ENCODE results near the gene HBZ. TPM values are rescaled to one million over a fixed set of nuclear protein-coding genes. Genes with fewer than 3 reads are reported as not detected.

HBZ gene
- total and polyA plus RNA-seq, 2 of the 13 experiments (the other 11 are each of a cell fraction or from before 2014, with no cell fraction given), result 0.21 TPM; not detected in 1

DNA sequence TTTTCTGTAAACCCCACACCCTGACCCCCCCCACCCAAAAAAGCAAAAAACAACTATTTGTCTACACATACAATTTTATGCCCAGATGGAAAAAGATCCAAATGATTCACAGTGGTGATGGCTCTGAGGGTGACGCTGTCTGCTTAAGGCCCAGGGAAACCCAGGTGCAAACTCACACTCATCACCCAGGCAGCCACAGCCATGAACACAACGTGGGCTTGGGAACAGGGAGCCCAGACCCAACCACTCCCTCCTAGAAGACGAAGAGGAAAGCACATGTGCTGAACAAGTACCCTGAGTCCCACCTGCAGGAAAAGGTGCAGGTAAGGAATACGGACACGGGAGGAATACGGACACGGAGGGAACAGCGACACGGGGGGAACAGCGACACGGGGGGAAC, 33.2 kb downstream of the HBZ start:
- no peaks in the 10 kb centered on the region for H3K79me2 ChIP-seq (ENCODE audit: insufficient read depth, low read length)
- H3K4me3 ChIP-seq (replicated peaks in 1 of 3; ENCODE audit: insufficient read depth in 1 of 3, low read depth in 2 of 3, low read length in 3 of 3), result no peak overlapping the region
- POLR2A ChIA-PET, result no interaction called here
- no TSS peak for BruUV-seq (replicated peaks)
- CTCF ChIA-PET (ENCODE audit: low intra/inter-chr PET ratio, low total read pairs), result no interaction called here
- no peak overlapping the region for H3K9ac ChIP-seq (ENCODE audit: insufficient read depth, low read depth, low read length)
- no peak for DNase-seq (ENCODE audit: low spot score)
- peaks cover 11% of the 10 kb centered on the region; the same call in 1 of the 2 replicates for H3K4me1 ChIP-seq (ENCODE audit: insufficient read depth, low read length)
- H3K27me3 ChIP-seq (ENCODE audit: control insufficient read depth in 1 of 2, insufficient read depth in 2 of 2, low read length in 2 of 2), result no peaks in the 10 kb centered on the region
- 0 out of 2 replicates have a peak, but pooled peaks cover 4% of the 10 kb centered on the region for H4K20me1 ChIP-seq (ENCODE audit: insufficient read depth, low read length)
- in situ Hi-C loops (cut with HindIII; ENCODE audit: extremely low pct_ligation_motif_present, low pct_unique_long_range_greater_than_20kb), result no loop called here
- no peak for FAIRE-seq
- no peaks in the 10 kb centered on the region for H3K9me3 ChIP-seq (ENCODE audit: low read length)
- H2AFZ ChIP-seq (ENCODE audit: low read length), result no peak overlapping the region
- H3K27ac ChIP-seq (ENCODE audit: extremely low read length, insufficient read depth, low read length), result no peak overlapping the region
- intact Hi-C loops (cut with micrococcal nuclease; ENCODE audit: unreplicated experiment), result no loop called here
- no peak for ATAC-seq
- peaks cover 15 to 27% of the 10 kb centered on the region in 2 experiments for H3K36me3 ChIP-seq (replicated peaks in 1 of 2; ENCODE audit: control insufficient read depth in 1 of 2, insufficient read depth in 2 of 2, low read length in 2 of 2)
- 94% methylated on average over 11 of the region's 11 CpGs for WGBS (ENCODE audit: low lambda C conversion rate)
- no peak overlapping the region for H3K4me2 ChIP-seq (ENCODE audit: low read depth, low read length)
- TF ChIP-seq, protein P1, sequence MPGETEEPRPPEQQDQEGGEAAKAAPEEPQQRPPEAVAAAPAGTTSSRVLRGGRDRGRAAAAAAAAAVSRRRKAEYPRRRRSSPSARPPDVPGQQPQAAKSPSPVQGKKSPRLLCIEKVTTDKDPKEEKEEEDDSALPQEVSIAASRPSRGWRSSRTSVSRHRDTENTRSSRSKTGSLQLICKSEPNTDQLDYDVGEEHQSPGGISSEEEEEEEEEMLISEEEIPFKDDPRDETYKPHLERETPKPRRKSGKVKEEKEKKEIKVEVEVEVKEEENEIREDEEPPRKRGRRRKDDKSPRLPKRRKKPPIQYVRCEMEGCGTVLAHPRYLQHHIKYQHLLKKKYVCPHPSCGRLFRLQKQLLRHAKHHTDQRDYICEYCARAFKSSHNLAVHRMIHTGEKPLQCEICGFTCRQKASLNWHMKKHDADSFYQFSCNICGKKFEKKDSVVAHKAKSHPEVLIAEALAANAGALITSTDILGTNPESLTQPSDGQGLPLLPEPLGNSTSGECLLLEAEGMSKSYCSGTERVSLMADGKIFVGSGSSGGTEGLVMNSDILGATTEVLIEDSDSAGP (CRISPR knock-in tag; IDR thresholded peaks at IDR 0.05; ENCODE audit: borderline replicate concordance), result no peak
- TF ChIP-seq, protein P2, sequence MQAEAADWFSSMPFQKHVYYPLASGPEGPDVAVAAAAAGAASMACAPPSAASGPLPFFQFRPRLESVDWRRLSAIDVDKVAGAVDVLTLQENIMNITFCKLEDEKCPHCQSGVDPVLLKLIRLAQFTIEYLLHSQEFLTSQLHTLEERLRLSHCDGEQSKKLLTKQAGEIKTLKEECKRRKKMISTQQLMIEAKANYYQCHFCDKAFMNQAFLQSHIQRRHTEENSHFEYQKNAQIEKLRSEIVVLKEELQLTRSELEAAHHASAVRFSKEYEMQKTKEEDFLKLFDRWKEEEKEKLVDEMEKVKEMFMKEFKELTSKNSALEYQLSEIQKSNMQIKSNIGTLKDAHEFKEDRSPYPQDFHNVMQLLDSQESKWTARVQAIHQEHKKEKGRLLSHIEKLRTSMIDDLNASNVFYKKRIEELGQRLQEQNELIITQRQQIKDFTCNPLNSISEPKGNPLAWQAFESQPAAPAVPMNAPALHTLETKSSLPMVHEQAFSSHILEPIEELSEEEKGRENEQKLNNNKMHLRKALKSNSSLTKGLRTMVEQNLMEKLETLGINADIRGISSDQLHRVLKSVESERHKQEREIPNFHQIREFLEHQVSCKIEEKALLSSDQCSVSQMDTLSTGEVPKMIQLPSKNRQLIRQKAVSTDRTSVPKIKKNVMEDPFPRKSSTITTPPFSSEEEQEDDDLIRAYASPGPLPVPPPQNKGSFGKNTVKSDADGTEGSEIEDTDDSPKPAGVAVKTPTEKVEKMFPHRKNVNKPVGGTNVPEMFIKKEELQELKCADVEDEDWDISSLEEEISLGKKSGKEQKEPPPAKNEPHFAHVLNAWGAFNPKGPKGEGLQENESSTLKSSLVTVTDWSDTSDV (CRISPR knock-in tag; IDR thresholded peaks at IDR 0.05), result no peak
- TF ChIP-seq ZNF614 (CRISPR knock-in tag; IDR thresholded peaks at IDR 0.05; ENCODE audit: borderline replicate concordance), result no peak
- TF ChIP-seq, protein P3, sequence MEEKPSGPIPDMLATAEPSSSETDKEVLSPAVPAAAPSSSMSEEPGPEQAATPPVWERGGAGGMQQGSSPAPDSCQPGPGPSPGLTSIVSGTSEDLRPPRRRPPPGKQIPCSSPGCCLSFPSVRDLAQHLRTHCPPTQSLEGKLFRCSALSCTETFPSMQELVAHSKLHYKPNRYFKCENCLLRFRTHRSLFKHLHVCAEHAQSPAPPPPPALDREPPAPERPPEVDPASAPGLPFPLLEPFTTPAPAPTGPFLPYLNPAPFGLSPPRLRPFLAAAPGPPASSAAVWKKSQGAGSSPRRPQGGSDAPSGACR (CRISPR knock-in tag; IDR thresholded peaks at IDR 0.05), result no peak
- TF ChIP-seq ZNF709 (CRISPR knock-in tag; IDR thresholded peaks at IDR 0.05), result no peak
- no peak for TF ChIP-seq THYN1 (CRISPR knock-in tag; IDR thresholded peaks at IDR 0.05; ENCODE audit: borderline replicate concordance, low read depth)
- no peak for TF ChIP-seq HDAC1 (CRISPR knock-in tag; IDR thresholded peaks at IDR 0.05)
- no peak for TF ChIP-seq ZNF720 (CRISPR knock-in tag; IDR thresholded peaks at IDR 0.05)
- TF ChIP-seq SNRNP70 (IDR thresholded peaks at IDR 0.05; ENCODE audit: low read depth, low read length), result no peak
- no peak for TF ChIP-seq ZNF550 (CRISPR knock-in tag; IDR thresholded peaks at IDR 0.05; ENCODE audit: borderline replicate concordance)
- TF ChIP-seq ZNF138 (CRISPR knock-in tag; IDR thresholded peaks at IDR 0.05; ENCODE audit: low read depth), result no peak
- TF ChIP-seq TOE1 (CRISPR knock-in tag; IDR thresholded peaks at IDR 0.05), result no peak
- TF ChIP-seq, protein P4, sequence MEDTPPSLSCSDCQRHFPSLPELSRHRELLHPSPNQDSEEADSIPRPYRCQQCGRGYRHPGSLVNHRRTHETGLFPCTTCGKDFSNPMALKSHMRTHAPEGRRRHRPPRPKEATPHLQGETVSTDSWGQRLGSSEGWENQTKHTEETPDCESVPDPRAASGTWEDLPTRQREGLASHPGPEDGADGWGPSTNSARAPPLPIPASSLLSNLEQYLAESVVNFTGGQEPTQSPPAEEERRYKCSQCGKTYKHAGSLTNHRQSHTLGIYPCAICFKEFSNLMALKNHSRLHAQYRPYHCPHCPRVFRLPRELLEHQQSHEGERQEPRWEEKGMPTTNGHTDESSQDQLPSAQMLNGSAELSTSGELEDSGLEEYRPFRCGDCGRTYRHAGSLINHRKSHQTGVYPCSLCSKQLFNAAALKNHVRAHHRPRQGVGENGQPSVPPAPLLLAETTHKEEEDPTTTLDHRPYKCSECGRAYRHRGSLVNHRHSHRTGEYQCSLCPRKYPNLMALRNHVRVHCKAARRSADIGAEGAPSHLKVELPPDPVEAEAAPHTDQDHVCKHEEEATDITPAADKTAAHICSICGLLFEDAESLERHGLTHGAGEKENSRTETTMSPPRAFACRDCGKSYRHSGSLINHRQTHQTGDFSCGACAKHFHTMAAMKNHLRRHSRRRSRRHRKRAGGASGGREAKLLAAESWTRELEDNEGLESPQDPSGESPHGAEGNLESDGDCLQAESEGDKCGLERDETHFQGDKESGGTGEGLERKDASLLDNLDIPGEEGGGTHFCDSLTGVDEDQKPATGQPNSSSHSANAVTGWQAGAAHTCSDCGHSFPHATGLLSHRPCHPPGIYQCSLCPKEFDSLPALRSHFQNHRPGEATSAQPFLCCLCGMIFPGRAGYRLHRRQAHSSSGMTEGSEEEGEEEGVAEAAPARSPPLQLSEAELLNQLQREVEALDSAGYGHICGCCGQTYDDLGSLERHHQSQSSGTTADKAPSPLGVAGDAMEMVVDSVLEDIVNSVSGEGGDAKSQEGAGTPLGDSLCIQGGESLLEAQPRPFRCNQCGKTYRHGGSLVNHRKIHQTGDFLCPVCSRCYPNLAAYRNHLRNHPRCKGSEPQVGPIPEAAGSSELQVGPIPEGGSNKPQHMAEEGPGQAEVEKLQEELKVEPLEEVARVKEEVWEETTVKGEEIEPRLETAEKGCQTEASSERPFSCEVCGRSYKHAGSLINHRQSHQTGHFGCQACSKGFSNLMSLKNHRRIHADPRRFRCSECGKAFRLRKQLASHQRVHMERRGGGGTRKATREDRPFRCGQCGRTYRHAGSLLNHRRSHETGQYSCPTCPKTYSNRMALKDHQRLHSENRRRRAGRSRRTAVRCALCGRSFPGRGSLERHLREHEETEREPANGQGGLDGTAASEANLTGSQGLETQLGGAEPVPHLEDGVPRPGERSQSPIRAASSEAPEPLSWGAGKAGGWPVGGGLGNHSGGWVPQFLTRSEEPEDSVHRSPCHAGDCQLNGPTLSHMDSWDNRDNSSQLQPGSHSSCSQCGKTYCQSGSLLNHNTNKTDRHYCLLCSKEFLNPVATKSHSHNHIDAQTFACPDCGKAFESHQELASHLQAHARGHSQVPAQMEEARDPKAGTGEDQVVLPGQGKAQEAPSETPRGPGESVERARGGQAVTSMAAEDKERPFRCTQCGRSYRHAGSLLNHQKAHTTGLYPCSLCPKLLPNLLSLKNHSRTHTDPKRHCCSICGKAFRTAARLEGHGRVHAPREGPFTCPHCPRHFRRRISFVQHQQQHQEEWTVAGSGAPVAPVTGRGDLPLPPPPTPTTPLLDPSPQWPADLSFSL (CRISPR knock-in tag; IDR thresholded peaks at IDR 0.05), result no peak
